Activated naive CD4-positive, alpha-beta T cell treated with anti-CD3 and anti-CD28 coated beads, Interleukin-2, amount 50 U/mL, for 24 hours (primary cell): ENCODE measurements around the gene ELSPBP1.
"Not testable (repeated sequence)": the region's sequence is repeated elsewhere in the genome, so short reads cannot be mapped to it uniquely, and the experiment has no call there.

ENCODE experiments used
- H3K27ac Mint-ChIP-seq: one replicate; pipeline ENCODE4 v1.8.0; 2021; ENCODE audit warnings: mild to moderate bottlenecking, mixed read lengths
- H3K27me3 Mint-ChIP-seq: one replicate; pipeline ENCODE4 v1.8.0; 2021; ENCODE audit warnings: mixed read lengths
- H3K36me3 Mint-ChIP-seq: one replicate; pipeline ENCODE4 v1.8.0; 2021; ENCODE audit warnings: mixed read lengths
- H3K4me1 Mint-ChIP-seq: one replicate; pipeline ENCODE4 v1.8.0; 2021; ENCODE audit warnings: mixed read lengths
- H3K4me3 Mint-ChIP-seq: one replicate; pipeline ENCODE4 v1.8.0; 2021; ENCODE audit warnings: mild to moderate bottlenecking, mixed read lengths
- H3K9me3 Mint-ChIP-seq: one replicate; pipeline ENCODE4 v1.8.0; 2021; ENCODE audit warnings: mixed read lengths

The ELSPBP1 gene

GRCh38 chr19:48064509-48064908 lies 70.1 kb downstream of the ELSPBP1 start:
- Mint-ChIP-seq H3K4me1 (no peaks in the 10 kb centered on the region), H3K9me3 (no peaks in the 10 kb centered on the region), H3K27ac (no peak overlapping the region), H3K27me3 (peaks cover 10% of the 10 kb centered on the region), H3K36me3 (no peaks in the 10 kb centered on the region), H3K4me3 (no peak overlapping the region)

GRCh38 chr19:48069435-48069834 lies 75.0 kb downstream of the ELSPBP1 start:
- peaks cover 1% of the 10 kb centered on the region for H3K27me3 Mint-ChIP-seq
- H3K36me3 Mint-ChIP-seq = no peaks in the 10 kb centered on the region
- H3K4me1 Mint-ChIP-seq = no peaks in the 10 kb centered on the region
- no peak overlapping the region for H3K27ac Mint-ChIP-seq
- no peak overlapping the region for H3K4me3 Mint-ChIP-seq
- no peaks in the 10 kb centered on the region for H3K9me3 Mint-ChIP-seq

- not testable (repeated sequence) for H3K27me3 Mint-ChIP-seq, H3K9me3 Mint-ChIP-seq, H3K36me3 Mint-ChIP-seq, H3K4me3 Mint-ChIP-seq, H3K4me1 Mint-ChIP-seq, H3K27ac Mint-ChIP-seq
Measured at GRCh38 chr19:48070177-48070769, 75.8 kb downstream of the ELSPBP1 start.
